HEK293 (cell line): ENCODE results near the gene DEDD.
A peak's percentile ranks its signal among the peaks of the same experiment; 100 is the strongest.

Source experiments
- CTCF ChIA-PET: fragments of 350-600 bp; formaldehyde crosslinking; extraction: SDS; loops from one replicate; lab custom pipeline; 2021; ENCODE audit warnings: antibody characterized with exemption; lab: Yijun Ruan, JAX
- POLR2A ChIA-PET: fragments of 300-600 bp; formaldehyde crosslinking; extraction: SDS; loops from one replicate; lab custom pipeline; 2020; ENCODE audit warnings: antibody characterized with exemption, inconsistent platforms; lab: Yijun Ruan, JAX
- H3K27ac ChIP-seq: fragments of 200-500 bp; sonication (Bioruptor generic); 2 replicates; pipeline ENCODE4 v1.5.1; 2014; ENCODE audit warnings: low read depth, low read length, control low read depth, inconsistent platforms; ENCODE audit errors: extremely low read depth
- H3K36me3 ChIP-seq, 2 experiments: fragments of 200-500 bp in 1 of 2; sonication (Bioruptor generic) in 1 of 2; 1 replicate in 1 of 2; 2 replicates in 1 of 2; pipeline ENCODE4 v1.5.1; 2014 to 2017; ENCODE audit warnings: inconsistent platforms in 2 of 2, low read length in 2 of 2; ENCODE audit not compliant: control insufficient read depth in 2 of 2, insufficient read depth in 1 of 2
- H3K4me1 ChIP-seq: fragments of 200-500 bp; sonication (Bioruptor generic); 2 replicates; pipeline ENCODE4 v1.5.1; 2014; ENCODE audit warnings: mild to moderate bottlenecking, low read length, inconsistent platforms; ENCODE audit not compliant: control insufficient read depth, insufficient read depth
- H3K4me3 ChIP-seq: 2 replicates; pipeline ENCODE4 v1.5.1; 2011; ENCODE audit warnings: low read depth, mild to moderate bottlenecking, control low read depth, low read length, moderate library complexity
- H3K9me3 ChIP-seq: fragments of 200-500 bp; sonication (Bioruptor generic); 2 replicates; pipeline ENCODE4 v1.5.1; 2014; ENCODE audit warnings: low read depth, low read length, inconsistent platforms; ENCODE audit not compliant: control insufficient read depth, insufficient read depth
- CTCF ChIP-seq: fragments of 450-650 bp; formaldehyde crosslinking; IDR thresholded peaks from 2 replicates; pipeline ENCODE4 v1.5.1; 2016; ENCODE audit warnings: missing biosample characterization, missing genetic modification characterization
- HIC1 ChIP-seq: fragments of 450-650 bp; formaldehyde crosslinking; IDR thresholded peaks from 2 replicates; pipeline ENCODE4 v1.5.1; 2016; ENCODE audit warnings: missing biosample characterization, missing genetic modification characterization
- RBAK ChIP-seq: fragments of 450-650 bp; formaldehyde crosslinking; IDR thresholded peaks from 2 replicates; pipeline ENCODE4 v1.5.1; 2016; ENCODE audit warnings: missing biosample characterization, missing genetic modification characterization
- TCF7L2 ChIP-seq: IDR thresholded peaks from 2 replicates; pipeline ENCODE4 v1.6.1; 2011; ENCODE audit warnings: low read depth, mild to moderate bottlenecking, inconsistent platforms, low read length, moderate library complexity, borderline replicate concordance
- ZNF148 ChIP-seq: fragments of 450-650 bp; formaldehyde crosslinking; IDR thresholded peaks from 2 replicates; pipeline ENCODE4 v1.5.0; 2017; ENCODE audit warnings: missing biosample characterization, missing genetic modification characterization, borderline replicate concordance
- ZNF221 ChIP-seq: fragments of 450-650 bp; formaldehyde crosslinking; IDR thresholded peaks from 2 replicates; pipeline ENCODE4 v1.5.1; 2017; ENCODE audit warnings: missing biosample characterization, missing genetic modification characterization, borderline replicate concordance
- ZNF311 ChIP-seq: fragments of 450-650 bp; formaldehyde crosslinking; IDR thresholded peaks from 2 replicates; pipeline ENCODE4 v1.5.1; 2017; ENCODE audit warnings: missing biosample characterization, missing genetic modification characterization, borderline replicate concordance
- ZNF394 ChIP-seq: fragments of 450-650 bp; formaldehyde crosslinking; IDR thresholded peaks from 2 replicates; pipeline ENCODE4 v1.5.1; 2016; ENCODE audit warnings: missing biosample characterization, missing genetic modification characterization, mild to moderate bottlenecking, moderate library complexity, borderline replicate concordance
- ZNF785 ChIP-seq: fragments of 450-650 bp; formaldehyde crosslinking; IDR thresholded peaks from 2 replicates; pipeline ENCODE4 v1.5.1; 2016; ENCODE audit warnings: missing biosample characterization, missing genetic modification characterization
- ZNF843 ChIP-seq: fragments of 450-650 bp; formaldehyde crosslinking; IDR thresholded peaks from 2 replicates; pipeline ENCODE4 v1.5.1; 2016; ENCODE audit warnings: missing biosample characterization, missing genetic modification characterization

Gene DEDD

GRCh38 chr1:161072751-161073449 is 59.6 kb downstream of the DEDD start (continued):
- TF ChIP-seq HIC1 (tag by site-specific recombination): no peak
- TF ChIP-seq ZNF843 (tag by site-specific recombination): no peak
- TF ChIP-seq ZNF311 (tag by site-specific recombination): no peak
- no peak for TF ChIP-seq ZNF785
- no peak for TF ChIP-seq RBAK (tag by site-specific recombination)
- TF ChIP-seq ZNF394: no peak
- no peak for TF ChIP-seq TCF7L2
- no peak for TF ChIP-seq ZNF148 (tag by site-specific recombination)

- no peaks in the 10 kb centered on the region for H3K9me3 ChIP-seq
- POLR2A ChIA-PET: no interaction called here
- no peaks in the 10 kb centered on the region for H3K4me1 ChIP-seq
- no peak overlapping the region; the same call in 1 of the 2 replicates for H3K4me3 ChIP-seq
- no peak for TF ChIP-seq ZNF221
- peak; percentile 44; the same call in 1 of the 2 replicates for TF ChIP-seq CTCF
- TF ChIP-seq, all 188 proteins: peak for 1
- Histone ChIP-seq H3K27ac (no peak overlapping the region), H3K36me3 (peaks cover 0 to 13% of the 10 kb centered on the region in 2 experiments; a peak in 1 of 3 replicates)
- CTCF ChIA-PET: interaction anchor here (0.6 to 6.1 kb wide), 15 partner anchors 10 to 704 kb away, joined by 3 to 56 read pairs (median 4); partner anchors contain the start of genes F11R and KLHDC9
Observed at GRCh38 chr1:161071886-161072371, 60.5 kb downstream of the DEDD start.
